ENCODE measurements around the gene FOXJ1.
A peak's percentile ranks its signal among the peaks of the same experiment; 100 is the strongest.

FOXJ1 gene

DNA sequence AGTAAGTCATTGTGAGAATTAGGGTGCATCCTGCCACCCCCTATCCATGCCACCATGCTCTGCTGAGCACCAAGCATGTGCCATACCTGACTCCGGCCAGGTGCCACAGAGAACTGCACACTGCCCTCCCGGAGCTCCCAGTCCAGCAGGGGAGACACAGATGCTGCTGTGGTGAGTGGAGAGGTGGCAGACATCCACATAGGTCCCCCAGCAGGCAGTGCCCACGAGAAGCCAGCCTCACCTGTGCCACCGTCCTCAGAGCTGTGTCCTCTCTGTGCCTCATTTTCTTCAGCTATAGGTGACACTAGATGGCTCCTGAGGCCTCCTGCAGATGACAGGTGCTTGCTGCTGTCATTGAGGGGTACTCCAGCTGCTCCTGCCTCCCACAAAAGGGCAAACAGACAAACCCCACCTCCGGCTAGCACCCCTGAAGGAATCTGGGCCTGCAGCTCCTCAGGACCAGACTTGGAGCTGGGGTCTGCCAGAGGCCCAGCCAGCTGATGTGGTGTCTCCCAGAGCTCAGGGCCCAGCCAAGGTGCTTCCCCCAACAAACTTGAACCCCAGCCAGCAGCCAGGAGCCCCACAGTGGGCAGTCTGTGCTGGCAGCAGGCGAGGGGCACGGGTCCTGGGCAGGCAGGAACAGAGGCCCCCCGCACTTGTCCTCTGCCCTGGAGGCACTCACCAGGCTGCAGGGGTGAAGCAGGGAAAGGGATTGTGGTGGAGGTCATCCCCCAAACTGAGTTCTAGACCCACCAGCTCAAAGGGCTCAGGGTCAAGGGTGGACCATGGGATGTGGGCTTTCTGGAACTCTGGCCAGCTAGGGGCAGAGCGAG, 17.1 kb downstream of the FOXJ1 start:
- DNase-seq (ENCODE audit: low spot score): no peak

DNA sequence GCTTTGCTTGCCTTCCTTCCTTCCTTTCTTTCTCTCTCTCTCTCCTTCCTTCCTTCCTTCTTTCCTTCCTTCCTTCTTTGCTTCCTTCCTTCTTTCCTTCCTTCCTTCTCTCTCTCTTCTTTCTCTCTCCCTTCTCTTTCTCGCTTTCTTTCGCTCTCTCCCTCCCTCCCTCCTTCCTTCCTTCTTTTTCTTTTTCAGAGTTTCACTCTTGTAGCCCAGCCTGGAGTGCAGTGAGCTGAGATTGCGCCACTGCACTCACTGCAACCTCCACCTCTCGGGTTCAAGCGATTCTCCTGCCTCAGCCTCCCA, 17.9 kb downstream of the FOXJ1 start:
- no peak for DNase-seq (ENCODE audit: low spot score)

DNA sequence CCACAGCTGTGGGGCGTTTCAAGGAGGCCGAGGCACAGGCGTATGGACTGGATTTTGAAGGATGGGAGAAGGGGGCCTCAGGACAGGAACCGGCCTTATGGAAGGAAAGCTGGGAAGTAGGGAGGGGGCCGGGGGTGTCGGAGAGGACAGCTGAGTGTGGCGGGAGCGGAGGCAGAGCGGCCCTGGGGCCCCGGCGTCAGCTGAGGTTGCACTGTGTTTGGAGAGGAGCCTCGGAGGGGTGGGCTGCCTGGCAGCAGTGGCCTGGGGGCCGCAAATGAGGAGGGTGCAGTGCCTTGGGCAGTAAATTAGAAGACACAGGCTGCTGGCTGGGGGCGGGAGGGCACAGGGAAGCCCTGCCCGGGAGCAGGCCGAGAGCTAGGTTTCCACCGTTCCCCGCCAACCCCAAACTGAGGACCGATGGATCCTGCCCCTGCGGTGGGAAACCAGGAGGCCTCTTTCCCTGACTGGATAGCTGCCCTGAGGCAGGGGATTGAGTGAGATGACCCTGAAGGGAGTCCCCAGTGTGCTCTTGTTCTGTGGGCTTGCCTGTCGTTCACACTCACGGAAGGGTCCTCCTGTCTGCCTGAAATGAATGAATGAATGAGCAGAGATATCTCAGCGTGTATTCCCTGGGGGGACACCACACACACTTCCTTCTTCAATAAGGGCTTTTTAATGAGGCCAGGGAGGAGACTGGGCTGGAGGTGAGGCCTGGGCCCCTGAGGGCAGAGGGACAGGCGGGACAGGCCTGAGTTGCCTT, 18.4 kb downstream of the FOXJ1 start:
- no peak for DNase-seq (ENCODE audit: low spot score)

DNA sequence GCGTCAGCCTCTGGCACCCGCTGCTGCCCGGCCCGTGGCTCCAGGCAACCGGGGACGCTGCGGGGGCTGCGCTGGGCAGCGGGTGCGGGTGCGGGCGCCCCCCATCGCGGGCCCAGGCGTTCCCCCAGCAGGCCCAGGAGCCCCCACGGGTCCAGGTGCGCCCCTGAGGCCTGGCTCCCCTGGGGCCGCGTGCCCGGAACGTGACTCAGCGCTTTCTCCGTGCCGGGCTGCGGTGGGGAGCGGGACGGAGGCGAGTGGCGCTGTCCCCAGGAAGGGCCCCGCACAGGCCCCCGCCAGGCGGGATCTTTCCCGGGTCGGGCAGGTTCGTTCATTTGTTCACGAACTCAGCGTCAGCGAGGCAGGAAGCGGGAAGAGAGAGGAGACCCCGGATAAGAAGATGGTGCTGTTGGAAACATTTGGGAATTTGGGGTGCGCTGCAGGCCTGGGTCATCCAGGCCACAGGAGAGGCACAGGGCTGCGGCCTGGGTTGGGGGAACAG, 19.1 kb downstream of the FOXJ1 start:
- DNase-seq (ENCODE audit: low spot score): no peak

DNA sequence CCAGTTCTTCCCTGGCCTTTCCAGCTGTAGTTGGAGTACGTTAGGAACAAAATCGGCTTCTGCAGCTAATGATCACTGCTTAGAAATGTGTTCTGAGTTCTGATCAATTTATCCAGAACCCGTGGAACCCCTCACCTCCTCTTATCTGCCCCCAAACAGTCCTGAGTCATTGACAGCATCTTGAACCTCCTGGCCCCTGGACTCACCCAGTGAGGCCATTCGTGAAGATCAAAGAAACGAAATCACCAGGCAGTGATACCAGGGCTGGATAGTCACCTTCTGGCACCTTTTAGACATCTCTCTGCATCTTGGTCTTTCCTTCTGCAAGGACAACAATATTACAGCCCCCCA, 20.4 kb downstream of the FOXJ1 start:
- DNase-seq (ENCODE audit: low spot score): no peak

DNA sequence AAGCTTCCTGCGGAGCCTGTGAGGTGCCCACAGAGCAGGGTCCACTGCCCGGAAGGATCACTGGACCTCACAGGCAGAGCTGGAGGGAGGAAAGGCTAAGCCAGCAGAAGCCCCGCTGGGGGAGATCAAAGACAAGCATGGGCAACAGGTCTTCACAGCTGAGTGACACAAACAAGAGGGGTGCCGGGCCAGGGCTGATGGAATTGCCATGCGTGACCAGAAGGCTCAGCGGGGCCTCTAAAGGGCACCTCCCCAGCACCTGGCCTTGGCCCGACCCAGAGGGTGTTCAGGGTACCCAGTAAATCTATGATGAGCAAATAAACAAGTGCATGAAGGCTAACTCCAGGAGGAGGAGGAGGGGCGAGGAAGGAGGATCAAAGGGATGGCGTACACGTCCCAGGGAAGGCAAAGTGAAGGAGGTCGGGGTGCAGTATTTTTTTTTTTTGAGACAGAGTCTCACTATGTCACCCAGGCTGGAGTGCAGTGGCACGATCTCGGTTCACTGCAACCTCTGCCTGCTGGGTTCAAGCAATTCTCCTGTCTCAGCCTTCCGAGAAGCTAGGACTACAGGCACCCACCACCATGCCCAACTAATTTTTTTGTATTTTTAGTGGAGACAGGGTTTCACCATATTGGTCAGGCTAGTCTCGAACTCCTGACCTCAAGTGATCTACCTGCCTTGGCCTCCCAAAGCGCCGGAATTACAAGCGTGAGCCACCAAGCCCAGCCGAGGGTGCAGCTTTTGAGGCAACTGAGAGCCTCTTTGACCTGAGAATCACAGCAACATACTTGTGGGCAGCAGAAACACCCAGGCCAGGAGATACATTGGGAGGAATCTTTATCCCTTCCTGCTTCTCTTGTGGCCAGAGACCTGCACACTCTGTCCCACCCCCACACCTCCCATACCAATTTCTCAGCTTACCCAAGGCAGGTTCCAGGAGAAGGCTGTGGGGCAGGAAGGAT, 21.4 kb downstream of the FOXJ1 start:
- no peak for DNase-seq (ENCODE audit: low spot score)

DNA sequence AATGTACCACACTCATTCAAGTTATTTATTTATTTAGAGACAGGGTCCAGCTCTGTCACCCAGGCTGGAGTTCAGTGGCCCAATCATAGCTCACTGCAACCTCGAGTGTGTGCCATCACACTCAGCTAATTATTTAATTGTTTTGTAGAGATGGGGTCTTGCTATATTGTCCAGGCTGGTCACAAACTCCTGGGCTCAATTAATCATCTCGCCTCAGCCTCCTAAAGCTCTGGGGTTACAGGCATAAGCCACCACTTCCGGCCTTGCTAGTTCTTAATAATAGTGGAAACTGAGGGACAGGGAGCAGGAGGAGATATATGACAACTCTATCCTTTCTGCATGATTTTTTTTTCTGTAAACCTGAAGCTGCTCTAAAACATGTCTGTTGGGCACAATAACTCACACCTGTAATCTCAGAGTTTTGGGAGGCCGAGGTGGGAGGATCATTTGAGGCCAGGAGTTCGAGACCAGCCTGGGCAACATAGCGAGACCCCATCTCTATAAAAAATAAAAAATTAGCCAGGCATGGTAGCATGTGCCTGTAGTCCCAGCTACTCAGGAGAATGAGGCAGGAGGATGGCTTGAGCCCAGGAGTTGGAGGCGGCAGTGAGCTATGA, 25.8 kb downstream of the FOXJ1 start:
- no peak for DNase-seq (ENCODE audit: low spot score)

DNA sequence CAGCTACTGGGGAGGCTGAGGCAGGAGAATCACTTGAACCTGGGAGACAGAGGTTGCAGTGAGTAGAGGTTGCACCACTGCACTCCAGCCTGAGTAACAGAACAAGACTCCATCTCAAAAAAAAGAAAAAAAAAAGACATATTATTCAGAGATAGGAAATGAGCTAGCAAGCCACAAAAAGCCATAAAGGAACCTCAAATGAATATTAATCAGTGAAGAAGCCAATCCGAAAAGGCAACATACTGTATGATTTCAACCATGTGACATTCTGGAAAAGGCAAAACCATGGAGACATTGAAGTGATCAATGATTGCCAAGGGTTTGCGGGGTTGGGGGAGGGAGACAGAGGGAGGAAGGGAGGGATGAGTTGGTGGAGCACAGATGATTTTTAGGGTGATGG, 29.1 kb downstream of the FOXJ1 start:
- DNase-seq (ENCODE audit: low spot score): no peak

DNA sequence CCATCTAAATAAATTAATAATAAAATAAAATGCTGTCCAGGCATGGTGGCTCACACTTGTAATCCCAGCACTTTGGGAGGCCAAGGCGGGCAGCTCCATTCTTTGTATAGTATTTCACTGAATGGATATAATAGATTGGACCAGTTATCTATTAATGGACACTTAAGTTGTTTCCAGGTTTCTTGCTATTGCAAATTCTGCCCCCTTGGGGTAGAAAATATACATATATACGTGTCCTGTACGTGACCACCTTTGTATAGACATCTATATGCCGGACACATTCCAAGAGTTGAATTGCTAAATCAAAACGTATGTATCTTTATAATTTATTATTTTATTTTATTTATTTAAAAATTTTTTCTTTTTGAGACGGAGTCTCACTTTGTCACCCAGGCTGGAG, 33.5 kb downstream of the FOXJ1 start:
- no peak for DNase-seq (ENCODE audit: low spot score)

DNA sequence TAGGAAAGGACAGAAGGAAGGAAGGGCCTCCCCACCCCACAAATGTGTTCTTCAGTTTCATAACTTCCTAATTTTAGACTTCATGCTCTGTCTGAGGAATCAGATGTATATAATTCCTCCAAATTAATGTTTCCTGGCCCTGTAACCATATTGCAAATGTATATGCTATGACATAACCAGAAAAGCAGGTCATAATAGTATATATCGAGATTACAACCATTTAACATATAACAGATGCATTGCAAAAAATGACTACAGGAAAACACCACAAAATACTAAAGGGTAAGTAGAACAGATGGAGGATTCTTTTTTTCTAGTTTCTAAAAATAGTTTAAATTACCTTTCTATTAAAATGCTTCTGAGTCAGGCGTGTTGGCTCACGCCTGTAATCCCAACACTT, 34.3 kb downstream of the FOXJ1 start:
- DNase-seq (ENCODE audit: low spot score): no peak

DNA sequence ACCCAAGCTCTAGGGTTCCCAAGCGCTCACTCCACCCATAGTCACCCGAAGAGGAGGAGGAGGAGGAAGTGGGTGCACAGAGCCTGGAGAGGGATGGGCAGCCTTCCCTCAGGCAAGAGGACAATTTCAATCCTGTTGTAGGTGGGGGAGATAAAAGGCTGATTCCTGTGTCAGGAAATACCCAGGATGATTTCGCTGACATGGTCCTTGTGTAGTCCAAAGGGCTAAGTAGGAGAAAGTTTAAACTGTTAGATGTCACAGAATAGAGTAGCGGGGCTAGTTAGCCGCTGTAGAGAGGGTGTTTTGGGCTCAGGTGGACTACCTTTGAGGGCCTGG, 36.2 kb downstream of the FOXJ1 start:
- DNase-seq (ENCODE audit: low spot score): no peak

DNA sequence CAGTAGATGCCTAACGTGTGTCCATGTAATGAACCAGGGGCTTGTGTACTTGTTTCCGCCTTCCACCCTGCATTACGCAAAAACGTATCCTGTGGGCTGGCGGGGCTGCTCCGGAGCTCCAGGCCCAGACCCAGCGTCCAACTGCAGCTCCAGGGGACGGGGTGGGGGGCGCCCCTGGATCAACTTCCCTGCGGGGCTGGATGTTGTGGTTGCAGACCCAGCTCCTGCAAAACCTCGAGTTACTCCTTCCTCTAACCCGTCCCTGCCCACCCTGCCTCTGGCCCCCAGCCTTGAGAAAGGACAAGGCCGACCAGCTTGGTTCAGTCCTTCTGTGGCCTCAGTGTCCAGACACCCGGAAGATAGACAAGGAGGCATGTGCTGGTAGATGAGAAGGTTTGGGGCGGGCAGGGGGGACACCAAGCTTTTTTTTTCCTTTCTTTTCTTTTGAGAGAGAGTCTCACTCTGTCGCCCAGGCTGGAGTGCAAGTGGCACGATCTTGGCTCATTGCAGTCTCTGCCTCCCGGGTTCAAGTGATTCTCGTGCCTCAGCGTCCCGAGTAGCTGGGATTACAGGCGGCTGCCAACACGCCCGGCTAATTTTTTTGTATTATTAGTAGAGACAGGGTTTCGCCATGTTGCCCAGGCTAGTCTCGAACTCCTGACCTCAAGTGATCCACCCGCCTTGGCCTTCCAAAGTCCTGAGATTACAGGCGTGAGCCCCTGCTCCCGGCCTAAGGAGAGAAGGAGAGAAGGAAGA, 36.7 kb downstream of the FOXJ1 start:
- DNase-seq (ENCODE audit: low spot score): peak; percentile 63

DNA sequence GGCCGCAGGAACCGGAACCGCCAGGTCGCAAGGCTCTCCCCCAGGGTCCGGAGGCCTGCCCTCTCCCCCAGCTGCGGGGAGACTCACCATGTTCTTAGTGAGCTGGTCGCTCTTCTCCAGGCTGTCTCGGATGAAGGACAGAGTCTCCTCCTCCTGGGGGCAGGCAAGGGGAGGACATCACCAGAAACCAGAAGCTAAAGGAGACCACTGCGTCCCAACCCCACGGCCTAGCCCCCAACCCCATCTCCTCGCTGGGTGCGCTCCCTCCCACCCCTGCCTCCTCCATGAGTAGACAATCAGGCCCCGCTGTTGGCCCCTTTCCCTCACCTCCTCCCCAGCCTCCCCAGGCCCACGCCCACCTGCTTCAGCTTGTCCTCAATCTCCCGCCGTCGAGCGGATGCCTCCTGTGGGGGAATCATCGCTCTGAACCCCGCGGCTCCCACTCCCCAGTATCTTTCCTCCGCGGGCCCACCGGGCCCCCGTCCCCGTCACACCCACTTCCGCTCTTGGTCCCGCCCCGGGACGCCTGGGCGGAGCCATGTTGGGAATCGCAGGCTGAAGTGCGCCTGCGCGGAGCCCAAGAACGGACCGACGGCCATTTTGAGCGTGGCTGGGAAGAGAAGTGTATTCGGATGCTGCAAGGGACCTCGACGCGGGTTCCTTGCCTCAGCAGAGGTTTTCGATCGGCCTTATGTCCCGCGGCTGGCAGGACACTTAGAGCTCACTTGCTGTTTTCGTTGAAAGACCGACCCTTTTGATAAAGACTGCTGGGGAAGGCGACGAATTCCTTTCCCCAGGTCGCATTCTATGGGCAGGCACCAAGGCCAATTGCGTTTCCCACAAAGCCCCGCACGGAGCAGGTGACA, 37.5 kb downstream of the FOXJ1 start, which contains the start of gene EXOC7:
TSS of gene EXOC7 (minus strand) at position 514 of the 866 bp plus-strand sequence. CDS start at position 419, 95 bp downstream.
- peak; percentile 94 for DNase-seq (ENCODE audit: low spot score)

DNA sequence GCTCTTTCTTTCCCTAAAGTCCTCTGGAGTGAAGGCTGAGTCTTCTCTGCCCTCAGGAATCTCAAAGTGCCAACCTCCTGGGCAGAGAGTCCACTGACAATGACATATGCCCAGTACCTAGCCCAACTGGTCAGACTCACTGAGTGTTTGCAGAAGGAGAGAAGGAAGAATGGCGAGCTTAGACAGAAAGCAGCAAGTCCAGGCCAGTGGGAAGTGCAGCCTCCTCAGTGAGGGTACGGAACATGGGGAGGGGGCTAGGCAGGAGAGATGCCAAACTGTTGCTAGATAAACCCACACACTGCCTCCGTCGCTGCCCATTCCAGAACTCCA, 38.1 kb downstream of the FOXJ1 start:
- DNase-seq (ENCODE audit: low spot score): no peak

DNA sequence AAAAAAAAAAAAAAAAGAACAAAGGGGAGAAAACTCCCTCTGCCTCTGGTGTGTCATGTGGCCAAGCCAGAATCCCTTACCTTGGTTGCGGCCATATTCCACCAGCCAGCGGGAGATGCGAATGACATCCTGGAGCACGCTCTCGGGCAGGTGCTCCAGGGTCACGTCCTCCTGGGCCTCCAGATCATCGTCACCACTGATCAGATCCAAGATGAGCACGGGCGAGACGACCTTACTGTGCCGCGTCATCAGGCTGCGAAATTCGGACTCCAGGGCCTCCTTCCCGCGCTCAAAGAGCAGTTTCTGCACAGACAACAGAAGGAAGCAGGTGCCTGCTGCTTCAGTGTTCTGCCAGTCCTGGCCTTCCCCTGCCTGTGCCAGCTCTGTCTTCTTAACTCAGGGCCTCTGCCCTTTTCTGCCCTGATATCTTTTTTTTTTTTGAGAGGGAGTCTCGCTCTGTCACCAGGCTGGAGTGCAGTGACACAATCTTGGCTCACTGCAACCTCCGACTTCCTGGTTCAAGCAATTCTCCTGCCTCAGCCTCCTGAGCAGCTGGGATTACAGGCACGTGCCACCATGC, 43.2 kb downstream of the FOXJ1 start:
- no peak for DNase-seq (ENCODE audit: low spot score)

DNA sequence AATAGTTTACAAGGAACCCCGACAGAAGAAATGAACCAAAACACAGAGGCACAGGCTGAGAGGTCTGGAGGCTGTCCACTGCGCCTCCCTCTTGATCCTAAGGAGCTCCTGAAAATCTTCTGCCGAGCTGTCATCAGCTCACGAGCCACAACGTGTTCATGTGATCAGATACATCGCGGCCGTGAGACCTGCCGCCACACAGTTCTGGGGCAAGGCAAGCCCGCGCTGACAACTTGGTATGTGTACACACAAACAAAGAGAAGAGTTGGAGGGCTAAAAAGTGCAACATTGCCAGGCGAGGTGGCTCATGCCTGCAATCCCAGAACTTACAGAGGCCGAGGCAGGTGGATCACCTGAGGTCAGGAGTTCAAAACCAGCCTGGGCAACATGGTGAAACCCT, 45.1 kb downstream of the FOXJ1 start:
- no peak for DNase-seq (ENCODE audit: low spot score)

DNA sequence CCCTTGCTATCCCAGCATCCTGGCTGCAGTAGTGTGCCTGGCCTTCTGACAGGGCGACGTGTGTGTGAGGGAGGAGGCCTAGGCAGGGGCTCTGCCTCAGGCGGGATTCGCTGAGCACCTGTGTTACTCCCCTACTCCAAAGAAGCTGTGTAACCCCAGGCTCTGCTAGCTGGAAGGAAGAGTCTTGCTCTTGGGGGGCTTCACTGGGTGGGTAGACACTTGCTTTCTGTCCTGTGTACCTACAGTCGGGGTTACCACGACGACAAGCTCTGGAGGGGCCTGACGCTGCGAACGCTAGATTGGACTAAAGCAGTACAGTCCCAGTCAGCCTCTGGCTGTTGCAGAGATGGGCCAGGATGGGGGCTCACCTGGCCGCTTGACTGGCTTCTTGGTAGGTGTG, 47.0 kb downstream of the FOXJ1 start:
- no peak for DNase-seq (ENCODE audit: low spot score)

DNA sequence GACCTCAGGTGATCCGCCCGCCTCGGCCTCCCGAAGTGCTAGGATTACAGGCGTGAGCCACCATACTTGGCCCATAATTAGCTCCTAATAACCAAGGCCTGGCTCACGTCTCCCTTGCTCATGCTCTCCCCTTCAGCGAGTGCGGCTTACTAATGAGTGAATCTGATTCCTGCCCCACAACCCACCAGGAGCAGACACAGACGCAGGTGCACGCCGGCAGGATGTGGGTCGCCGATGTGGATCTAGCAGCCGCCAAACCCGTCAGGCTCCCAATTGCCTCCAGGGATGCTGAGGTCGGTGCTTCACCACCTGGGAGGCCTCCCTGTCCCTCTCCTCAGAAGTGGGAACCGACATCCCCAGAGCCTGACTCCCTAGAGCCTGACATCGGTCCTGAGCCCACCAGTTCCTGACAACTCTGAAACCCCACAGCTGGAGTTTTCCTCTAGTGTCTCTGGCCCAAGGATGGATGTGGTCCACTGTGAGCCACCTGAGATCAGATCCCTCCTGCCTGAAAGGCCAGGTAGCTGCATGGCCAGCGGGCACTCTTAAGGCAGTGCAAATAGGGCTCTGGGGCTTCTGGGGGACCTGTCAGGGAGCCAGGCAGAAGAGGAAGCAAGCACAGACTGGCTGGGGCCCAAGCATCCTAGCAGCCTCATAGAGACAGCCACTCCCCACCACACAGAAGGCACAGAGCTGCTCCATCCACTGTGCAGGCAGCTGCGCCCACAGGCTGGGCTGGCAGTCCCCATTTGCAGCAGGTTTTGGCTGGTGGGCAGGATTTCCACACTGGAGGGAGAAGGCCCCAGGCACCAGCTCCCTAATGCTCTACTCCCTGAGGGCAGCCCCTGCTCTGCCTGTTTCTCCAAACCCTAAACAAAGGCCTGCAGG, 48.3 kb downstream of the FOXJ1 start:
- DNase-seq (ENCODE audit: low spot score): no peak
